HG02870 (cell line): Measurements from ENCODE around the gene PACSIN2.
"Not testable (repeated sequence)": the region's sequence is repeated elsewhere in the genome, so short reads cannot be mapped to it uniquely, and the experiment has no call there.

ENCODE experiments used
- ATAC-seq: cut with Tn5 transposase; IDR thresholded peaks from one replicate; pipeline ENCODE4 v1.9.1; 2021; ENCODE audit warnings: mild to moderate bottlenecking, moderate library complexity; ENCODE audit not compliant: unreplicated experiment

Gene PACSIN2

DNA sequence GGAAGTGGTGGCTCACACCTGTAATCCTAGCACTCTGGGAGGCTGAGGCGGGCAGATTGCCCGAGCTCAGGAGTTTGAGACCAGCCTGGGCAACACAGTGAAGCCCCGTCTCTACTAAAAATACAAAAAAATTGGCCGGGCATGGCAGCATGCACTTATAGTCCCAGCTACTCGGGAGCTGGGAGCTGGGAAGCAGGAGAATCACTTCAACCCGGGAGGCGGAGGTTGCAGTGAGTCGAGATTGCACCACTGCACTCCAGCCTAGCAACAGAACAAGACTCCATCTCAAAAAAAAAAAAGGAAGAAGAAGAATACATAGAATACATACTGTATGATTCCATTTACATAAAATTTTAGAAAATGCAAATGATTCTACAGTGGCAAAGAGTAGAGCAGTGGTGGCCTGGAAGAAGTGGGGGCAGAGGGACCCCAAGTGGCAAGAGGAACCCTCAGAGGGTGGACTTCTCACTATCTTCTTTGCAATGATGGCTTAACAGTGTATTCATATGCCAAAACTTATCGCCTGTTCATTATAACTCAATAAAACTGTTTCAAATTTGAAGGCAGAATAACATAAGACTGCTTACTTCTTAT lies 22.0 kb downstream of the PACSIN2 start:
- ATAC-seq, result no peak

GRCh38 chr22:42992092-42992491 lies 22.9 kb downstream of the PACSIN2 start:
- ATAC-seq, result no peak

DNA sequence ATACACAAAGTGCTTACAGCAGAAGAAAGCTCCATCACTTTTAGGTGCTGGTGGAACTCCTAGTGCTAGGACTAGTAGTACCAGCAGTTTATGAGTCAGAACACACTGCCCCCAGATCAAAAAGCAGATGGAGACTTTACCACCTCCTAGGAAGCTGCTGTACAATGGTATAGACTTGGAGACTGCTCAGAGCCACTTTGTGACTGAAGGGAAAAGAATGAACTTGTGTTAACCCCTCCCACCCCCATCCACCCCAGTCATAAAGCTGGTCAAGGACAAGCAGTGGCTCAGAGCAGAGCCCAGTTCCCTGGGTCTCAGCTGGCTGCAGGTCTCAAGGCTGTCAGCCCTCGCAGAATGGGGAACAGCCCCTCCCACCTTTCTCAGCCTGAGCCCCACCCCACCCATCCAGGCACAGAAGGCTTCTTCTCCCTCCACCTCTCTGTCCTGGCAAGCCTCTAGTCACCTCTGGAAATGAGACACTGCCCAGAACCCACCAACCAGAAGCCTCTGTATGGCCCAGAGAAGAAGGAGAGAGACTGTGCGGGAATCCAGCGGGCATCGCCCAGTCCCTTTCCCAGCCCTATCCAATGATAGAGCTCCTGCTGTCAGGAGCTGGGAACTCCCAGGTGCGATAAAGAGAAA lies 23.8 kb downstream of the PACSIN2 start:
- no peak for ATAC-seq

DNA sequence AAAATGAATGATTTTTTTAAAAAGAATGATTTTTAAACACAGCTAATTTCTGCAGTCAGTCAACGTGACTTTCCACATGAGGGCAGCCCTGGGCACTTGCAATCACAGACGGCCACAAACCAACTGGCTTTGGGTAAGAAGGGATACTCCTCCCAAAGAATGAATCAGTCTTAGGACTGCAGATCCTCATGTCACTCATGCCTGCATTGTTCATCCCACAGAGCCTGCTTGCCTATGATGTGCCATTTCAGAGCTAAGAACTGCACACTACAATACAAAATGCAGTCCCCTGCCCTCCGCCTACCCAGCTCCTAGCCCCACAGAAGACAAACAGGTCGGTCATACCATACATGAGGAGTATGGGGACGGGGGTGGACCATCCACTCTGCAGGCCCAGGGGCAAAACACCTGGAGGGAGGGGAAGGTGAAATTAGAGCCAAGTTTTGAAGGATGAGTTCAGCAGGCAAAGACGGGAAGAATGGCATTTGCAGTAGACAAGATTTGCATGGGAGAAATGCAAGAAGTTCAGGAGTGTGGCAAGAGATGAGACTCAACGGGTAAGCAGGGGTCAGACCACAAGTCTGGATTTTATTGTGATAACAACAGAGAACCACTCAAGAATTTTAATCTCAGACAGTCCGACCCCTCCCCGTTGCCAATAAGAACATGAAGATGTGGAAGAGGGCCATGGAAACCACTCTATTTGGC lies 24.7 kb downstream of the PACSIN2 start:
- no peak for ATAC-seq

GRCh38 chr22:42986115-42986514 lies 28.8 kb downstream of the PACSIN2 start:
- no peak for ATAC-seq

DNA sequence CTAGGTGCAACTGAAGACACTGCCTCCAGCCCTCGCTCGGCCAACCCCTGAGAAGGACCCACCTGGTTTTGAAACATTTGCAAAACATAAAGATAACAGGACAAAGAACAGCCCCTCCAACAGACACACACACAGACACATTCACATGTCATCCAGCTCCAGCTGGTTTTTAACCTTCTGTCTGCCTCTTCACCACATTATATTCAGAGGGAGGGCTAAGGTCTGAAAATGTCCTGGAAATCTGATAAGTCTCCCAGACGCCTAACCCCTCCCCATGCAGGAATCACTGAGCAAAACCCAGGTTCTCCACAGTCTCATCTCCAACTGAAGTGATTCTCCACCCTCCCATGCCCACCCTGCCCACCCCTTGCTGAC lies 29.4 kb downstream of the PACSIN2 start:
- no peak for ATAC-seq

- ATAC-seq, result no peak
Observed at GRCh38 chr22:42984814-42985530, 30.0 kb downstream of the PACSIN2 start.

DNA sequence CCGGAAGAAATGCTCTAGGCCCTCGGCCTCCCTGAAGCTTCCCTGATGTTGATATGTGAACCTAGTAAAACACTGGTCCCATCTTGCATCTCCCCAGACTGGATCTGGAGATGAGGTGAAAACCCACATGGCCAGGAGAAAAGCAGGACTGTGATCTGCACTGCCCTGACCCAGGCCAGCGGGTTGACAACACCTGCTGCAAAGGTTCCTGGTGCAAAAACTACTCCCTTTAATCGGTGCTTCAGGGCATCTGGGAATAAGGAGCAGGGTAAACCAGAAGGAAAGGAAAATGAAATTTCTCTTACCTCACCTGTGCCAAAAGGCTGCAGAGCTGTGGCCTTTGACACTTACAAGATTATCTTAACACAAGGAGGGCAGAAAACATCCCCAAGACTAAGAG lies 30.6 kb downstream of the PACSIN2 start:
- ATAC-seq, result no peak

DNA sequence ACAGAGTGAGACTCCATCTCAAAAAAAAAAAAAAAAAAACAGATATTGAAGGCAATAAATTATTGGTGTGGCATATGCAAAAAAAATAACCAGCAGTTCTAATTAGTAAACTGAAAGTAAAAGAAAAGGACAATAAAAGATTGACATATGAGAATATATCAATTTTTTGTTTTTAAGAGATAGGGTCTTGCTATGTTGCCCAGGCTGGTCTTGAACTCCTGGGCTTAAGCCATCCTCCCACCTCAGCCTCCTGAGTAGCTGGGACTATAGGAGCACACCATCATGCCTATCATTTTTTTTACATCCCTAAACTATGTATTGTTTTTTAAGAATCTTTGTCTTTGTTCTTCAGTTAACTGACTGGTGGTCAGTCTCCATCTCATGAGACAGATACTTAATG lies 31.5 kb downstream of the PACSIN2 start:
- no peak for ATAC-seq

- no peak for ATAC-seq
Observed at GRCh38 chr22:42979606-42980005, 35.3 kb downstream of the PACSIN2 start.

GRCh38 chr22:42978453-42979103 lies 36.4 kb downstream of the PACSIN2 start:
- no peak for ATAC-seq

GRCh38 chr22:42977569-42977968 lies 37.4 kb downstream of the PACSIN2 start:
- ATAC-seq, result no peak

- no peak for ATAC-seq
Observed at GRCh38 chr22:42976217-42976933, 38.6 kb downstream of the PACSIN2 start.

DNA sequence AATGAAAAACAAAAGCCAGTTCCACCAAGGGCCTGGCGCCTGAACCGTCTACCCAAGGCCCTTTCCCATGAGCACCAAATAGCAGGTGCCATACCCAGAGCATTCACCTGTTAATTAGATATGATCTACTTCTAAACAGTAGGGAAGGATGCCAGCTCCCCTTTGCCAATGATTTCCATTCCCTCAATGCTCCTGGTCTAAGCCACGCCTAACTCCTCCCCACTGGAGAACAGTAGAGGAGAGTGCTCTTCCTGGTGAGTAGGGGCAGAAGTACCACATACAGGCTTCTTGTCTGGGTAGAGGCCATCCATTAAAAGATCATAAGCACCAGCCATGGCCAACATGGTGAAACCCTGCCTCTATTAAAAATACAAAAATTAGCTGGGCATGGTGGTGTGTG lies 40.7 kb downstream of the PACSIN2 start:
- no peak for ATAC-seq

GRCh38 chr22:42973536-42973881 lies 41.4 kb downstream of the PACSIN2 start:
- ATAC-seq, result no peak

DNA sequence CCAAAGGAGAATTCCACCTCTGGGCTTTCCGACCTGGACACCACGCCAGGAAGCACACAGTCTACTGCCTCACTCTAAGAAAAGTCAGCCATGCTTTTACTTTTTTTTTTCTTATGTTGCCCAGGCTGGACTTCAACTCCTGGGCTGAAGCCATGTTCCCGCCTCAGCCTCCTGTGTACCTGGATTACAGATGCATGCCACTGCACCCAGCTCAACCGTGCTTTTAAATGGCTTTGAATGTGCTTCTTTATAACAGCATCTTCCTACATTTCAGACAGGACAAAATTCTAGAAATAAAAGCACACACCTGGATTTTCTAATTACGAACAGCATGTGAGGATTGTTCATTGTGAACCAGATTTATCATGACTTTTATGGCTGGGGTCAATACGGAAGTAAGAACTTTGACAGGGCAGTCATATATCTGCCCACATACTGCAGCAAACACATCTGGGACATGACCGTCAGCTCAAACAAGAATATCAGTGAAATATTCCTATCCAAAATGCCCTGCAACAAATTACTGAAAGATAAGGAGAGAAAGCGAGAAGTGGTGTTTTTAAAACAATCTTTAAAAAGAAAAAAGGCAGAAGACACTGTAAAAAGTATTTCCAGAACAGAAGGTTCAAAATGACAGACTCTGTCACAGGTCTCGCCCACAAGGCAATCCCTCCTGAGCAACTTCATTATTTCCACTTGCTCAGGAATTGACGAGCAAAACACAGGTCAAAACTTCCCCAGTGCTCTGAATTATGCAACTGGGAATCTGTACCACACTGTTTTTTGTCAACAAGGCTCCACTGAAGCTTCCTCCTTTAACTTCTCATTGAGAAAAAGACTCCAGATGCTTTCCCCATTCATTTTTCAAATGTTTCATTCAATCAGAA lies 42.1 kb downstream of the PACSIN2 start:
- ATAC-seq, result no peak

GRCh38 chr22:42971473-42971860 lies 43.5 kb downstream of the PACSIN2 start:
- not testable (repeated sequence) for ATAC-seq

- no peak for ATAC-seq
Observed at GRCh38 chr22:42970029-42970428, 44.9 kb downstream of the PACSIN2 start.

DNA sequence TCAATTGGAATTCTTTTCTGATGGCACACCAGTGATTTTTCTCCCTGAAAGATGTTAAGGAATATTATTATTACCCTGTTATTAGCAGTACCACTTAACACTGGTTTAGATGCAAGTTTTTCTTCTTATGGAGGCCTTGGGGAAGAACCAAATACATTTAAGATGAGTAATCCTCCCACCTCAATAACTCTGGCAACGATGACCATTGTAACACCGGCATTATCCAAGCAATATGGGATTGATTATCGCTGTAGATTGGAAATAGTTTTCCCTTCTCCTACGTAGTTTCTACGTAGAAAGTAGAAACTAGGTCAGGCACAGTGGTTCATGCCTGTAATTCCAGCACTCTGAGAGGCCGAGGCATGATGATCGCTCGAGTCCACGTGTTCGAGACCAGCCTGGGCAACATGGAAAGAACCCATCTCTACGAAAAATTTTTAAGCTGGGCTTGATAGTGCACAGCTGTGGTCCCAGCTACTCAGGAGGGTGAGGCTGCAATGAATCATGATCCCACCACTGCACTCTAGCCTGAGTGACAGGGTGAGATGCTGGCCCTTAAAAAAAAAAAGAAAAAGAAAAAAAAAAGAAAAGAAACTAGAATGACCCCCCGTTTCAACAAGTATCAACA lies 45.5 kb downstream of the PACSIN2 start:
- no peak for ATAC-seq
